AG09309 (cell line): ENCODE results near the gene CPPED1.

Experiments used
- DNase-seq: peaks from one replicate; pipeline ENCODE4 v3.0.0-alpha.2; 2010; ENCODE audit warnings: low read depth
- H3K4me3 ChIP-seq: 2 replicates; pipeline ENCODE4 v1.5.1; 2011; ENCODE audit warnings: mild to moderate bottlenecking, low read depth, low read length, moderate library complexity; ENCODE audit not compliant: control insufficient read depth
- CTCF ChIP-seq: IDR thresholded peaks from 2 replicates; pipeline ENCODE4 v1.5.1; 2011; ENCODE audit warnings: mild to moderate bottlenecking, low read depth, low read length, inconsistent platforms; ENCODE audit not compliant: insufficient read depth, control insufficient read depth; ENCODE audit errors: missing control alignments

Gene CPPED1

DNA sequence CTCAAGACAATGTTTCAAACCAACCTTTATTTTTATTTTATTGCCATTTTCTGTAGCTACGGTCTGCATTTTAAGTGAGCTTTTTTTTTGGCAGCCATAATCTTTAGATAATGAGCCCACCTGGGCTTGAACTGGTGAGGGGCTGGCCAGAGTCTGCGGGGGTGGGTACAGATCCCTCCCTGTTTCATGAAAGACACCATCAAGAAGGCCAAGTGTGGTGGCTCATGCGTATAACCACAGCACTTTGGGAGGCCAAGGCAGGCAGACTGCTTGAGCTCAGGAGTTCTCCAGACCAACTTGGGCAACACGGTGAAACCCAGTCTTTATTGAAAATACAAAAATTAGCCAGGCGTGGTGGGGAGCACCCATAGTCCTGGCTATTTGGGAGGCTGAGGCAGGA, 113.7 kb downstream of the CPPED1 start:
- no peak for DNase-seq
- TF ChIP-seq CTCF, result no peak
- H3K4me3 ChIP-seq, result no peak overlapping the region

DNA sequence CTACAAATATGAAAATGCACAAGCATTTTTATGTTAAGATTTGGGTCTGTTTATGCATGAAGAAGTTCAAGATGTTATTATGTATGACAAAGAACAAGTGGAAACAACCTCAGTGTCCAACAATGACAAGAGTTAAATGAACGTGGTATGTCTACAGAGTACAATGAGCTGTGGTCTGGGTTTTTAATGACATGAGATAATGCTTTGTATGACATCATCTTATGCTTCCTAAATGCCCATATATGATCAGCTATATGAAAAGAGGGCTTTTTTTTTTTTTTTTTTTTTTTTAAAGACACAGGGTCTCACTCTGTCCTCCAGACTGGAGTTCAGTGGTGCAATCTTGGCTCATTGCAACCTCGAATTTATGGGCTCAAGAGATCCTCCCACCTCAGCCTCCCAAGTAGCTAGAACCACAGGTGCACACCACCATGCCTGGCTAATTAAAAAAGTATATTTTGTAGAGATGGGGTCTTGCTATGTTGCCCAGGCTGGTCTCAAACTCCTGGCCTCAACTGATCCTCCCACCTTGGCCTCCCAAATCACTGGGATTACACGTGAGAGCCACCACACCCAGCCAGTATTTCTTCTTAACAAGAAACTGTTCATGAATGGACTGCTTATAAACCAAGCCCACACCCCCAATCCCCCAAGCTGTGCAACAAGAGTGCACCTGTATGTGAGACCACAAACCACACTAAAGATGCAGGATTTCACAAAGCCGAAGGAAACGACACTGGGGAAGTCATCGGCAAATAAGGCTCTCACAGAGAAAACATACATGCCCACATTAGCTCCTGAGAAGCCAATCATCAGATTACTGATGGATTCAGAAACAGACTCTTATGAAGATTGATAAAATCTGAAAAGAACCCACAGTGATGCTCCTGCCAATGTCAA, 114.5 kb downstream of the CPPED1 start:
- DNase-seq, result no peak
- no peak overlapping the region for H3K4me3 ChIP-seq
- TF ChIP-seq CTCF, result no peak

DNA sequence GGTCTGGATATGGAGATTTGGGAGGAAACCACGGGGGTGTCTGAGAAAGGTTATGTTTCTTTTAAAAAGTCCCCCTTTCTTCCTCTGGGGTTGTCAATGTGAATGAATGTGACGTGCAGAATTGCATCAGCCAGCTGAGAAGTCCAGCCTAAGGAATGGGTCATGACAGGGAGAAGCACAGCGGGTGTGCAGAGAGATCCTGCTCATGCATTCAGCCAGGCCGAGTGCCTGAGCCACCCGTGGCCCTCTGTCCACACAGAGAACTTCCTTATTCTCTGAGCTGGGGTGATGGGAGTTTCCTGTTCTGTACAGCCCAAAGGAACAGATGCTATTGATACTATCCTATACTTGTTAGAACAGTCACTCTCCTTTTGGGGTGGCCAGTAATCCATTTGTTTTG, 117.9 kb downstream of the CPPED1 start:
- no peak for DNase-seq
- H3K4me3 ChIP-seq, result no peak overlapping the region
- no peak for TF ChIP-seq CTCF

DNA sequence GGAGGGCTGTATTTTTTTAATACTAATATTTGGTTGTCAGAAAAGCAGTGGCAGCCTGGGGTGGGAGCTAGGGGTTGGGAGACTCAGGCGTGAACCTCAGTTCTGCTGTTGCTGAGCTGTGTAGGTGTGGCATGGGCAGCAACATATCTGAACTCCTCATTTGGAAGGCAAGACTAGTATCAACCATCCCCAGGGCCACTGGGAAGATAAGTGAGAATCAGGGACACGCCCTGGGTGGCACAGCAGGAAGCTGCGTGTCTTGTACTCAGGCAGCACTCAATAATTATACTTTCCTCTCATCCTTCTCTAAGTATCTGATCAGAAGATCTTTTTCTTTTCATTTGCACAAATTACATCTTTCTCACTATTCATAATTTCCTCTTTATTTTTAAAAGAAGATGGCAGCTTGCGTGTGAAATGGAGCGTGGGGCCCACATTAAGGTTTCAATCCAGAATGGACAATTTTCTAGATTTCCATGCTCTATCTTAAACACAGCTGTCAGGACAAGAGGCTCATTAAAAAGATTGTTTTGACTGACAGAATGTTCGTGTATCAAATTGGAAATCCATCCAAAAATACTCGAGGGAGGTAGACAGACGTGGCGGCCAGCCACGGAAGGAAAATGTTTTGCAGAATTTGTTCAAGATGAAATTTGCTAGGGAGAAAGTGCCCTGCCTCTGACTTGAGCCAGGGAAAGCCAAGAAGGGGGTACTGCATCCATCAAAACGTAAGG, 121.1 kb downstream of the CPPED1 start:
- H3K4me3 ChIP-seq, result no peak overlapping the region
- no peak for DNase-seq
- no peak for TF ChIP-seq CTCF

DNA sequence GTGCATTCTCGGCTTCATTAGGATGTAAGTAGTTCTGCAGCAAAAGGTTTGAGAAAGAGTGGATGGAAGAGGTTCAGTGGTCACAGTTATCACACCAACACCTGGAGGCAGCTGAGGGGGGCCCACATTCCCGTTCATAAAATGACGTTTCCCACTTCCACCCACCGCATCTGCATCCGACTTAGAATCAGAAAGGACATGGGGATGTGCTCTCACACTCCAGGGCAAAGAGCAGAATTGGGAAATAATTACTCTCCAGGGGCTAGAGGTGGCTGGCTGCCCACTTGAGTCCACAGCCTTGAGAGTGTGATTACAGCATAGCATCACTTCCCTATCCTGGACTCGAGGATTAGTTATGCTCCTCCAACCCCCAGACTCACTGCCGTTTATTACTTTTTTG, 122.0 kb downstream of the CPPED1 start:
- no peak for TF ChIP-seq CTCF
- no peak overlapping the region for H3K4me3 ChIP-seq
- DNase-seq, result no peak

- no peak for DNase-seq
- no peak for TF ChIP-seq CTCF
- no peak overlapping the region for H3K4me3 ChIP-seq
Observed at GRCh38 chr16:12680531-12680930, 123.2 kb downstream of the CPPED1 start.
